Suprapubic skin (tissue), 4 donors: ENCODE results near the gene FDPS. TPM values are rescaled to one million over a fixed set of nuclear protein-coding genes. Genes with fewer than 3 reads are reported as not detected.

Experiments
- DNase-seq, 2 donors: peaks; one replicate each; pipeline ENCODE4 v3.0.0-alpha.2; 2019; ENCODE audit warnings: low spot score in 2 of 2
- H3K27ac ChIP-seq: fragments of 200-600 bp; sonication (generic); one replicate; pipeline ENCODE4 v1.5.1; 2019
- H3K27me3 ChIP-seq: fragments of 200-600 bp; sonication (generic); one replicate; pipeline ENCODE4 v1.5.1; 2019
- H3K36me3 ChIP-seq: fragments of 200-600 bp; sonication (generic); one replicate; pipeline ENCODE4 v1.5.1; 2019
- H3K4me1 ChIP-seq: fragments of 200-600 bp; sonication (generic); one replicate; pipeline ENCODE4 v1.5.1; 2019
- H3K4me3 ChIP-seq: fragments of 200-600 bp; sonication (generic); one replicate; pipeline ENCODE4 v1.5.1; 2019; ENCODE audit warnings: mild to moderate bottlenecking
- H3K9me3 ChIP-seq: fragments of 200-600 bp; sonication (generic); one replicate; pipeline ENCODE4 v1.5.1; 2019
- EP300 ChIP-seq: sonication (generic); formaldehyde crosslinking; IDR thresholded peaks from one replicate; pipeline ENCODE4 v1.6.1; 2017; ENCODE audit warnings: antibody characterized with exemption
- POLR2A ChIP-seq, 2 donors: fragments of 450-650 bp; IDR thresholded peaks; one replicate each; pipeline ENCODE4 v1.6.1; 2017; ENCODE audit warnings: antibody characterized with exemption in 2 of 2, mild to moderate bottlenecking in 2 of 2, moderate library complexity in 2 of 2
- POLR2AphosphoS5 ChIP-seq, 3 donors: sonication (generic); formaldehyde crosslinking; IDR thresholded peaks; one replicate each; pipeline ENCODE4 v1.6.1; 2017; ENCODE audit warnings: antibody characterized with exemption in 3 of 3
- WGBS: methylation state at CpG from one replicate; pipeline ENCODE4 v1.1.5; 2018; 5-methylcytosine and 5-hydroxymethylcytosine counted together
- total RNA-seq, 4 donors: library from RNA; depleted of rRNA; stranded (reverse); fragments of >200 nt; gene quantifications; one replicate each; pipeline ENCODE4 v1.1.0, GENCODE V29; 2016
- TF ChIP-seq, protein P1 (sequence below), 2 donors: fragments of 200-600 bp in 1 of 2; fragments of 450-650 bp in 1 of 2; sonication (generic) in 1 of 2; IDR thresholded peaks; one replicate each; pipeline ENCODE4 v1.5.1; 2016 to 2019; ENCODE audit warnings: antibody characterized with exemption in 2 of 2, mild to moderate bottlenecking in 1 of 2, moderate library complexity in 1 of 2

FDPS gene
- total RNA-seq, 4 donors from 2014 or later: 110 to 194 (median 147) TPM

DNA sequence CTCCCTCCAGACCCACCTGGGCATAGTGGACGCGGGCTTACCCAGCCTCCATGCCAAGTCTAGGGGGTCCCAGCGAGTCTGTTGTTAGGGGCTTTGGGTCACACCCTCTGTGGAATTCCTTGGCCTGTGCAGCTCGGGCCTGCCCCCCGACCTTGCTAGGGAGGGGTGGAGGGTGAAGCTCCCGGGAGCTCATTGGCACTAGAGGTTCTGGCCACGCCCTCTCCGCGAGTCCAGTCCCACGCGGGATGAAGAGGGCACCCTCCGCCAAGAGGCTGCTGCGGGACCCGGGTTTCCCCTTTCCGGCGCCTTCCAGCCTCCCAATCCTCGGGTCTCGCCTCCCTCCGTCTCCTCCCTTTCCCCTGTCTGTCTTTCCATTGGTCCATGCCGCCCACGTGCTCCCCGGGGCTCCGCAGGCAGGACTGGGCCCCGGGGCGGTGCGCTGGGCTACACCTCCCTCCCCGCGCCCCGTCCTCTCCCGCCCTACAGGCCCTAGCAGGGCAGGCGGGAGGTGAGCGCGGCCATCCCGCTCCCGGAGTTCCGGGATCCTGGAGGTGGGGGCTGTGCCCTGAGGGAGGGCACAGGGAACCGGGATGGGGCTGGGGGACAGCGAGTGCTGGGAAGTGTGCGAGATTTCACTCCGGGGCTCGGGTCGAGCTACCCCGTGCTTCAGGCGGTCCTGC is 15.5 kb downstream of the FDPS start:
- TF ChIP-seq EP300: no peak
- peak in 1 of 3 donors; percentile 55 for TF ChIP-seq POLR2AphosphoS5 (IDR thresholded peaks at IDR 0.05)
- Histone ChIP-seq H3K36me3 (peaks cover 27% of the 10 kb centered on the region), H3K27me3 (no peaks in the 10 kb centered on the region), H3K4me1 (peaks cover 50% of the 10 kb centered on the region), H3K27ac (peak overlapping the region; percentile 88), H3K4me3 (peak overlapping the region; percentile 79), H3K9me3 (no peaks in the 10 kb centered on the region)
- peak; percentile 97 to 98 for DNase-seq
- 0% methylated on average over 11 of the region's 44 CpGs for WGBS

DNA sequence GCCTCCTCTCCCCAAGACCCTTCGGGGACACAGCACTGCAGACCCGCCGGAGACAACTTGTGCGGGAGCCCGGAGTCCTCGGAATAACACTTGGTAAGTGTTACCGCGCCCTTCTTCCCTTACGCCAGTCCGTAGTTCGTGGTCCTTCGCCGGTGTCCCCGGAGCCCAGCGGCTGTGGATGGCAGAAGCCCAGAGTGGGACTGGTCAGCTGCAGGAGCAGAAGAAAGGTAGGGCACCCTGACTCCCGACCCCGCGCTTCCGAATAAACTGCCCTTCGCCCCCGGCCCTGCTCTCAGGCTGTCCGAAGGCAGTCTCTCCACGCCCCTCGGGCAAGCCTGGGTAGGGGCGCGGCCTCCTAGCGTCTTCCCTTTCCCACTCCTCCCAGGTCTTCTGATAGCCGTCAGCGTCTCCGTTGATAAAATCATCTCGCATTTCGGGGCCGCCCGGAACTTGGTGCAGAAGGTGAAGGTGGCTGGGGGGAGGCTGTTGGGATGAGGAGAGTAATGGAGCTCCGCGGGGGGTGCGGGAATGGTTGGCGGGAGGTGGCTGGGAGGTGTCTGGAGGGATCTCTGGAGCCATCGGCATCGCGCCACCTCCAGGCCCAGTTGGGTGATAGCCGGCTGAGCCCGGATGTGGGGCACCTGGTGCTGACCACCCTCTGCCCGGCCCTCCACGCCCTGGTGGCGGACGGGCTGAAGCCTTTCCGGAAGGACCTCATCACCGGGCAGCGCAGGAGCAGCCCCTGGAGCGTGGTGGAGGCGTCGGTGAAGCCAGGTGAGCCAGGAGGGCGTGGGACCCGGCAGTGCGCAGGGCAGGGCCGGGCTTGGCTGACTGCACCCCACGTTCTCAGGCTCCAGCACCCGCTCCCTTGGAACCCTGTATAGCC is 16.3 kb downstream of the FDPS start:
- peak overlapping the region; percentile 79 for H3K4me3 ChIP-seq
- H3K36me3 ChIP-seq: peaks cover 35% of the 10 kb centered on the region
- peaks cover 48% of the 10 kb centered on the region for H3K4me1 ChIP-seq
- DNase-seq: peak; percentile 81 to 84
- TF ChIP-seq, protein P1, sequence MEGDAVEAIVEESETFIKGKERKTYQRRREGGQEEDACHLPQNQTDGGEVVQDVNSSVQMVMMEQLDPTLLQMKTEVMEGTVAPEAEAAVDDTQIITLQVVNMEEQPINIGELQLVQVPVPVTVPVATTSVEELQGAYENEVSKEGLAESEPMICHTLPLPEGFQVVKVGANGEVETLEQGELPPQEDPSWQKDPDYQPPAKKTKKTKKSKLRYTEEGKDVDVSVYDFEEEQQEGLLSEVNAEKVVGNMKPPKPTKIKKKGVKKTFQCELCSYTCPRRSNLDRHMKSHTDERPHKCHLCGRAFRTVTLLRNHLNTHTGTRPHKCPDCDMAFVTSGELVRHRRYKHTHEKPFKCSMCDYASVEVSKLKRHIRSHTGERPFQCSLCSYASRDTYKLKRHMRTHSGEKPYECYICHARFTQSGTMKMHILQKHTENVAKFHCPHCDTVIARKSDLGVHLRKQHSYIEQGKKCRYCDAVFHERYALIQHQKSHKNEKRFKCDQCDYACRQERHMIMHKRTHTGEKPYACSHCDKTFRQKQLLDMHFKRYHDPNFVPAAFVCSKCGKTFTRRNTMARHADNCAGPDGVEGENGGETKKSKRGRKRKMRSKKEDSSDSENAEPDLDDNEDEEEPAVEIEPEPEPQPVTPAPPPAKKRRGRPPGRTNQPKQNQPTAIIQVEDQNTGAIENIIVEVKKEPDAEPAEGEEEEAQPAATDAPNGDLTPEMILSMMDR (IDR thresholded peaks at IDR 0.05): peak in 1 of 2 donors; percentile 29
- TF ChIP-seq POLR2A (IDR thresholded peaks at IDR 0.05): no peak
- TF ChIP-seq EP300: no peak
- no peak for TF ChIP-seq POLR2AphosphoS5 (IDR thresholded peaks at IDR 0.05)
- H3K9me3 ChIP-seq: no peaks in the 10 kb centered on the region
- peak overlapping the region; percentile 88 for H3K27ac ChIP-seq
- no peaks in the 10 kb centered on the region for H3K27me3 ChIP-seq
- WGBS: 25% methylated on average over 34 of the region's 59 CpGs

DNA sequence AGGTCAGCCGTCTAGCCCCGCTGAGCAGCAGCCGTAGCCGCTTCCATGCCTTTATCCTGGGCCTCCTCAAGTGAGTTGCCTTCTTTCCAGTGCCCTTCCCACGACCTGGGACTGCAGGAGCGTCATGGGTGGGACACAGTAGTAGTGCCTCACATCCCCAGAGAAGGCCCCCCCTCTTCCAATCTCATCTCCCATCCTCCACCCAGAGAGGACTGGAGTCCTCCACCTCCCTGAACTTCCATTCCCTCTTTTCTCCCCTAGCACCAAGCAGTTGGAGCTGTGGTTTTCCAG is 16.9 kb downstream of the FDPS start:
- peak overlapping the region; percentile 12 for H3K27ac ChIP-seq
- WGBS: 49% methylated on average over 6 of the region's 6 CpGs
- H3K4me1 ChIP-seq: peaks cover 42% of the 10 kb centered on the region
- H3K4me3 ChIP-seq: peak overlapping the region; percentile 79
- H3K27me3 ChIP-seq: no peaks in the 10 kb centered on the region
- TF ChIP-seq, protein P1 (IDR thresholded peaks at IDR 0.05): no peak
- H3K9me3 ChIP-seq: no peaks in the 10 kb centered on the region
- DNase-seq: no peak
- H3K36me3 ChIP-seq: peaks cover 41% of the 10 kb centered on the region

DNA sequence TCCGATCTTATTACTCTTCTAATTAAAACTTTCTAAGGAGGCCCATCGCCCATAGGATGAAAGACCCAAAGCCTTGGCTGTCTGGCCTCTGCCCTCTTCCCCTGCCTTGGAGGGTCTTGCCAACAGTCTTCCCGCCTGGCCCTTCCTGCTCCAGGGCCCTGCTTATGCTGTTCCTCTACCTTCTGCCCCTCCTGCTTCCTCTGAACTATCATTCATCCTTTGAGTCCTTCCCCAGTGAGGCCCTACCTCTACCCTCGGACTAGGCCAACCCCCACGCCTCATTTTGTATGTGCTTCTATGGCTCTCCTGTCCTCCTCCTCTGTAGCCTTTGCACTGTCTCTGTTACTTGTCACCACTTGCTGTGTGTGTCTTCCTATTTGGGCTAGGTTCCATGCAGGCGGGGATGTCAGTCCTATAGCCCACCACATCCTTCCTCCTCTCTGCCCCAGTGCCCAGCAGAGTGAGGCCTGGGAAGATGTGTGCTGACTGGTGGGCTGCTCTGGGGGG is 17.4 kb downstream of the FDPS start:
- Histone ChIP-seq H3K4me1 (peaks cover 37% of the 10 kb centered on the region), H3K27me3 (no peaks in the 10 kb centered on the region), H3K27ac (no peak overlapping the region), H3K4me3 (no peak overlapping the region), H3K9me3 (no peaks in the 10 kb centered on the region), H3K36me3 (peaks cover 45% of the 10 kb centered on the region)
- no peak for TF ChIP-seq EP300
- TF ChIP-seq, protein P1 (IDR thresholded peaks at IDR 0.05): no peak
- TF ChIP-seq POLR2A (IDR thresholded peaks at IDR 0.05): no peak
- no peak for TF ChIP-seq POLR2AphosphoS5 (IDR thresholded peaks at IDR 0.05)
- whole genome bisulfite sequencing: 87% methylated on average over 6 of the region's 6 CpGs
- no peak for DNase-seq

DNA sequence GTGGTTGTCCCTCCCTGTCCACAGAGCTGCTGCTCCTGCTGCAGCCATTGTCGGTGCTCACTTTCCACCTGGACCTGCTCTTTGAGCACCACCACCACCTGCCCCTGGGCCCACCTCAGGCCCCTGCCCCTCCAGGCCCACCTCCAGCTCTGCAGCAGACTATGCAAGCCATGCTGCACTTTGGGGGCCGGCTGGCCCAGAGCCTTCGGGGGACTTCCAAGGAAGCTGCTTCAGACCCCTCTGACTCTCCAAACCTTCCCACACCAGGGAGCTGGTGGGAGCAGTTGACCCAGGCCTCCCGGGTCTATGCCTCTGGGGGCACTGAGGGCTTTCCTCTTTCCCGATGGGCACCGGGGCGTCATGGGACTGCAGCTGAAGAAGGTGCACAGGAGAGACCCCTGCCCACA is 18.0 kb downstream of the FDPS start:
- H3K36me3 ChIP-seq: peaks cover 50% of the 10 kb centered on the region
- no peaks in the 10 kb centered on the region for H3K27me3 ChIP-seq
- H3K4me3 ChIP-seq: no peak overlapping the region
- no peak overlapping the region for H3K27ac ChIP-seq
- WGBS: 78% methylated on average over 6 of the region's 7 CpGs
- TF ChIP-seq POLR2AphosphoS5 (IDR thresholded peaks at IDR 0.05) (no peak), EP300 (no peak), POLR2A (IDR thresholded peaks at IDR 0.05) (no peak)
- TF ChIP-seq, protein P1 (IDR thresholded peaks at IDR 0.05): no peak
- DNase-seq: no peak
- no peaks in the 10 kb centered on the region for H3K9me3 ChIP-seq
- H3K4me1 ChIP-seq: peaks cover 32% of the 10 kb centered on the region
